Lung (tissue), 12 donors: ENCODE measurements around the gene CCDC201. TPM values are rescaled to one million over a fixed set of nuclear protein-coding genes. Genes with fewer than 3 reads are reported as not detected.

ENCODE experiments used
- ATAC-seq: fragments of 200-7000 bp; cut with Tn5 transposase; one replicate; pipeline ENCODE4 v1.9.1; 2020; ENCODE audit warnings: moderate number of reproducible peaks; ENCODE audit not compliant: insufficient read depth, low FRiP score
- DNase-seq, 3 donors: peaks; one replicate each; pipeline ENCODE4 v3.0.0-alpha.2; 2013 to 2017
- H3K27ac ChIP-seq, 2 donors: one replicate each; pipeline ENCODE4 v1.5.1; 2013; ENCODE audit warnings: mild to moderate bottlenecking in 2 of 2, moderate library complexity in 2 of 2, control low read depth in 1 of 2, inconsistent platforms in 1 of 2, low read depth in 1 of 2, low read length in 1 of 2
- H3K27me3 ChIP-seq, 3 donors: one replicate each; pipeline ENCODE4 v1.5.1; 2013; ENCODE audit warnings: low read length in 2 of 3; ENCODE audit not compliant: control insufficient read depth in 3 of 3, insufficient read depth in 3 of 3
- H3K36me3 ChIP-seq, 4 donors: one replicate each; pipeline ENCODE4 v1.5.1; 2013; ENCODE audit warnings: low read length in 4 of 4, mild to moderate bottlenecking in 1 of 4, moderate library complexity in 1 of 4; ENCODE audit not compliant: control insufficient read depth in 4 of 4, insufficient read depth in 4 of 4
- H3K4me1 ChIP-seq, 5 donors: one replicate each; pipeline ENCODE4 v1.5.1; 2013; ENCODE audit warnings: low read length in 5 of 5, mild to moderate bottlenecking in 2 of 5, moderate library complexity in 1 of 5; ENCODE audit not compliant: control insufficient read depth in 5 of 5, insufficient read depth in 5 of 5
- H3K4me3 ChIP-seq: one replicate; pipeline ENCODE4 v1.5.1; 2013; ENCODE audit warnings: mild to moderate bottlenecking, control low read depth, moderate library complexity
- H3K9ac ChIP-seq, 2 donors: one replicate each; pipeline ENCODE4 v1.5.1; 2013; ENCODE audit warnings: low read length in 2 of 2, control low read depth in 1 of 2; ENCODE audit not compliant: insufficient read depth in 1 of 2
- H3K9me3 ChIP-seq, 4 donors: one replicate each; pipeline ENCODE4 v1.5.1; 2013; ENCODE audit warnings: low read length in 3 of 4, mild to moderate bottlenecking in 1 of 4, moderate library complexity in 1 of 4; ENCODE audit not compliant: control insufficient read depth in 4 of 4, insufficient read depth in 3 of 4
- WGBS, 2 donors: extraction: QIAGEN DNeasy Blood & Tissue Kit; methylation state at CpG; one replicate each; pipeline ENCODE4 v1.1.7; 2013; 5-methylcytosine and 5-hydroxymethylcytosine counted together
- polyA plus RNA-seq, 2 donors: library from polyadenylated mRNA; stranded (reverse); fragments of 200-250 nt; gene quantifications; one replicate each; pipeline ENCODE4 v1.2.1, GENCODE V29; 2013
- total RNA-seq, 2 donors: library from RNA; depleted of rRNA in 1 of 2; stranded (reverse); fragments of >200 nt in 1 of 2; gene quantifications; one replicate each; pipeline ENCODE4 v1.2.1, GENCODE V29; 2014 to 2021
- TF ChIP-seq, protein P1 (sequence below): IDR thresholded peaks from 2 replicates; pipeline ENCODE4 v1.5.1; 2012; ENCODE audit warnings: mild to moderate bottlenecking; ENCODE audit errors: control extremely low read depth, extremely low read depth
- donor health status: control.
- donor health status: control.
- donor health status: Bipolar disorder and iron deficiency.
- donor health status: healthy.
- donor health status: DM: yes; HTN: yes; CAD: no.

Gene CCDC201
- total and polyA plus RNA-seq, 4 donors, result not detected

DNA sequence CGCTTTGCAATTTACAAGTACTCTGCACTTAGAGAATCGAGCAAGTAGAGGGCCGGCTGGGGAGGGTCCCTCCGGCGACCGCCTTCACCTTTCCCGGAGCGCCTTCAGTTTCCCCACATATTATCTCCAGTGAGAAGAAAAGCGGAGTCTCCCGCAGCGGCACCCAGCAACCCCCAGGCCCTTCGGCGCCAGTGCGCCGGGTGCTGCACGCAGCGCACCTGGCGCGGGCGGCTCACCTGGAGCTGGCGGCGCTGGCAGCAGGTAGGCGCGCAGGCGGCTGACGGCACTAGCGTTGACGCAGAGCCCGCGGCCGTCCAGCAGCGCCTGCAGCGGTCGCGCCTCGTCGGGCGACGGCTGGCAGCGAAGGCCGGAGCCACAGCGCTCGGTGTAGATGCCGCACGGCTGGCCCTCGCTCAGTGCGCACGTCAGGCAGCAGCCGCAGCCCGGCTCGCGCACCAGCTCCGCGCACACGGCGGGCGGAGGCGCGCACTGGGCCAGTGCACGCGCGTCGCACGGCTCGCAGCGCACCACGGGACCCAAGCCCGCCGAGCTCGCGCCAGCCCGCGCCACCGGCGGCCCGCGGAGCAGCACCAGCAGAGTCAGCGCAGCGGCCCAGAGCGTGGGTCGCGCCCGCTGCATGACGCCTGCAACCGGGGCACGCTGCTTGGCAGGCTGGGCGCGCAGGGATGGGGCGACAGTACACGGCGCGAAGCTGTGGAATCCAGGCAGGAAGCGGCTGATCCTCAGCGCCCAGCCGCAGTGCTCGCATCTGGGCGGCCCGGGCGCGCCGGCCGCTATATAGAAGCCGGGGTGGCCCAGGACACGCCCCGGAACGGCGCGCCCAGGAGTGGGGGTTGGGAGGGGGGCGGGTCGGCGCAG is 47.9 kb upstream of the CCDC201 start, which contains the start of gene IGFBP3:
Gene IGFBP3, minus strand, starts transcription at position 771 of the 879 bp plus-strand sequence. Its CDS starts 132 bp downstream, at position 639.
- Histone ChIP-seq H3K27me3 (peaks cover 4 to 22% (median 9%) of the 10 kb centered on the region in 3 donors), H3K4me3 (peak within 1 kb of the TSS; percentile 16), H3K36me3 (no peaks in the 10 kb centered on the region), H3K4me1 (peaks cover 2 to 54% (median 15%) of the 10 kb centered on the region in 5 donors), H3K27ac (no peak within 1 kb of the TSS), H3K9ac (no peak within 1 kb of the TSS), H3K9me3 (no peaks in the 10 kb centered on the region)
- DNase-seq, result peak; percentile 80 to 91 (median 81)
- TF ChIP-seq, protein P1, sequence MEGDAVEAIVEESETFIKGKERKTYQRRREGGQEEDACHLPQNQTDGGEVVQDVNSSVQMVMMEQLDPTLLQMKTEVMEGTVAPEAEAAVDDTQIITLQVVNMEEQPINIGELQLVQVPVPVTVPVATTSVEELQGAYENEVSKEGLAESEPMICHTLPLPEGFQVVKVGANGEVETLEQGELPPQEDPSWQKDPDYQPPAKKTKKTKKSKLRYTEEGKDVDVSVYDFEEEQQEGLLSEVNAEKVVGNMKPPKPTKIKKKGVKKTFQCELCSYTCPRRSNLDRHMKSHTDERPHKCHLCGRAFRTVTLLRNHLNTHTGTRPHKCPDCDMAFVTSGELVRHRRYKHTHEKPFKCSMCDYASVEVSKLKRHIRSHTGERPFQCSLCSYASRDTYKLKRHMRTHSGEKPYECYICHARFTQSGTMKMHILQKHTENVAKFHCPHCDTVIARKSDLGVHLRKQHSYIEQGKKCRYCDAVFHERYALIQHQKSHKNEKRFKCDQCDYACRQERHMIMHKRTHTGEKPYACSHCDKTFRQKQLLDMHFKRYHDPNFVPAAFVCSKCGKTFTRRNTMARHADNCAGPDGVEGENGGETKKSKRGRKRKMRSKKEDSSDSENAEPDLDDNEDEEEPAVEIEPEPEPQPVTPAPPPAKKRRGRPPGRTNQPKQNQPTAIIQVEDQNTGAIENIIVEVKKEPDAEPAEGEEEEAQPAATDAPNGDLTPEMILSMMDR, result no peak
- WGBS, 2 donors, result 1 to 2% methylated on average over 96 to 111 of the region's 111 CpGs
- ATAC-seq, result peak; percentile 67

DNA sequence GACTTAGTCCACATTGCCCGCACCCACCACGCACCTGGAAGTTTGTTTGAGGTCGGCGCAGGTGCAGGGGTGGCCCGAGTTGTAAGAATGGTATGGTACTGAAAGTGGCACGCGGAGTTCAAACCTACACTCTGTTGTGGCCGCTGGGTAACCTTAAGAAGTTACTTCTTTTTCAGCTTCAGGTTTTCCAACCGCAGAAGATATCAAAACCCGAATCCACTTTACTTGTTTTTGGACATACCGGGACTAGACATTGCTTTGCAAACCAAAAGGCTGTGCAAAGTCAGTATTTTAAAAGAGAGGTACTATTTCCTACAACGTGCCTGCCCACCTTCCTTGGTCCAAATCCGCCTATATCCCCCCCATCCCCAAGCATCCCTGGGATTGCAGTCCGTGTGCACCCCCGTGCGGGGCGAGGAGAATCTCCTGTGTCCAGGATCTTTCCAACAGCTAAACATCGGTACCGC is 47.1 kb upstream of the CCDC201 start:
- no peaks in the 10 kb centered on the region for H3K9me3 ChIP-seq
- no peaks in the 10 kb centered on the region for H3K36me3 ChIP-seq
- peaks cover 4 to 22% (median 9%) of the 10 kb centered on the region in 3 donors for H3K27me3 ChIP-seq
- H3K4me3 ChIP-seq, result no peak overlapping the region
- peak in 2 of 3 donors; percentile 21 to 27 for DNase-seq
- H3K9ac ChIP-seq, result peak overlapping the region in 1 of 2 donors; percentile 11
- TF ChIP-seq, protein P1, result no peak
- ATAC-seq, result no peak
- H3K4me1 ChIP-seq, result peaks cover 2 to 54% (median 15%) of the 10 kb centered on the region in 5 donors
- WGBS, 2 donors, result 9 to 10% methylated on average over 19 of the region's 19 CpGs
- no peak overlapping the region for H3K27ac ChIP-seq

DNA sequence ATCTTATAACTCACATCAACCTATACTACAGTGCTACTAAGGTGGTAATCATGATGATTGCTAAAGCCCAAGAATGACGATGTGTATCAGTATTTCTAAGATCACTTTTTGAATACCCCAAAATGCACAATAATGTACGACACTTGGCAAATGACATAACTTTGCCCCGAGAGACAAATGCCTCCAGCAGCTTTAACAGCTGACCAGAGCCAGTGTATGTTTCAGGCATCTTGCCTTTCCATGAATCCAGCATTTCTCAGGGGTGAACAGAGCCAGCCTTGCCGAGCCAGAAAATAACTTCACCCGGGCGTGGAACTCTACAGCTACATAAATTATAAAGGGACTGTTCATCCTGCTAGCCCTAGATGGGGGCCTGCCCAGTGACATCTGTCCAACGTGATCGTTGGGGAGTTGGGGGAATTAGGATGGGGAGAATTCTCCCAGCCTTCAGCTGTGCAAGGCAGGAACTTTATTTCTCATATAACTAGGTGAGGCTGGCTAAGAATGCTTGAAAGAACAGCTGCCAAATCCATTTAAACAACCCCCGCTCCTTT is 46.4 kb upstream of the CCDC201 start:
- DNase-seq (peak in 2 of 3 donors; percentile 10 to 34), ATAC-seq (no peak)
- WGBS, 2 donors, result 37 to 45% methylated on average over 9 of the region's 9 CpGs
- TF ChIP-seq, protein P1, result no peak
- Histone ChIP-seq H3K9ac (peak overlapping the region in 1 of 2 donors; percentile 11), H3K27me3 (peaks cover 4 to 22% (median 9%) of the 10 kb centered on the region in 3 donors), H3K27ac (no peak overlapping the region), H3K4me1 (peaks cover 2 to 54% (median 15%) of the 10 kb centered on the region in 5 donors), H3K4me3 (no peak overlapping the region), H3K36me3 (no peaks in the 10 kb centered on the region), H3K9me3 (no peaks in the 10 kb centered on the region)
